CD4-positive, alpha-beta T cell treated with Interleukin-17A for 1 hour (primary cell): ENCODE results near the gene PREX1.

Experiments used
- DNase-seq: peaks from one replicate; pipeline ENCODE4 v3.0.0-alpha.2; 2020

The PREX1 gene

DNA sequence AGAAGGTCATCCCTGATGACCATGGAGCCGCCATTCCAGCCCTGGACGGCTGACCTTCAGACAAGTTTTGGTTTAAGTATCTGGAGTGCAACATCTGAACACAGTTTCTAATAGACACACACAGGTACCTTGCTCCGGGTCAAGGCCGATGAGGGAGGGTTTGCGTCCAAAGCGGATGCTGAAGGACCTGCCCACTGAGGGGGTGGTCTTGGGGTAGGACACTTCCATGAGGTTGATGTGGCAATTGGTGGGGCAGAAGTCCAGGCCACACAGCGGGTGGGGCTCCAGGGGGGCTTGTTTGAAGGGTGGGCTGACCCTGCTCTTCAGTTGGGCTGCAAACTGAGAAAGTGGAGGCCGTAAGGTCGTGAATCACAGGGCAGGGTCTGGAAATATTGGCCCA, 177.9 kb downstream of the PREX1 start:
- DNase-seq: no peak

DNA sequence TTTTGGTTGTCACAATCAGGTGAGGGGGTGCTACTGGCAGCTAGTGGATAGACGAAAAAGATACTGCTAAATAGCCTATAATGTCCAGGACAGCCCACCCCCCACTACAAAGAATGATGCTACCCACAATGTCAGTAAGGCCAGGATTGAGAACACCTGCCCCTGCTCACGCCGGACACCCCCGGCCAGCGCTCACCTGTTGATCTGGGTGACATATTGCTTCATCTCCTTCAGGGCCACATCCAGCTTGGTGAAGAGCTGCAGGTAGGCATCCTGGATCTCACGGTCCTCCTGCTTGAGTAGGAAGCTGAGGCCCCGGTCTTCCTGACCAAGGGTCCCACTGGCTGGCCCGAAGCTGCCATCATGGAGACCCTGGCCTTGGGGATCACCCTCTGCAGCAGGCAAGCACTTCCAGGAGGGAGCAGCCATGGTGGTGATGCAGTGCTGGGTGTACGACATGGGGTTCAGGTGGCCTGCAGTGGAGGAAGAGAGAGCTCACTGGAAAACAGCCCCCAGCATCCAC, 178.6 kb downstream of the PREX1 start:
- no peak for DNase-seq

DNA sequence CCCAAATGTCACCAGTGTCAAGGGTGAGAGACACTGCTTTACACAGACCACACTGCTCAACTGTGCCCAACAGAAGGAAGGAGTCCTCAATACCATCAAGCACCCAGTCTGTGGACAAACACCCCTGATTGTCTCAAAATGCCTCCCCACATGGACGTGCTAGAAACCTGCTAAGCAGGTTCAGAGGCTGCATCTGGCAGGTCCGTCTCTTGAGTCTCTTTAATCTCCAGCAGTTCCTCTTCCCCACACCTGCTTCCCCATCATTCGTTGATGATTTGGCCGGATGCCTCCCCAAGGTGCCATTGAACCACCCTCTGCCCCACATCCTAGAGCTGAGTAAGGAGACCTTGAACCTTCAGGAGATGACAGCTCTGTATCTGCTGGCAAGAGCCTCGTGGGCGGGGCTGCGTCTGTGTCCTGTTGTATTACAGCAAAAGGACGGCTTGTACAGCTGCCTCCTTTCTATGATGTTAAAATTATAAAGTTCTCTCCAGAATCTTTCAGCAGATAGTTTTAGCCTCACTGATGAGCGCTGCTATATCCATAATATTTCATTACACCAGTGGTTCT, 179.2 kb downstream of the PREX1 start:
- DNase-seq: no peak

DNA sequence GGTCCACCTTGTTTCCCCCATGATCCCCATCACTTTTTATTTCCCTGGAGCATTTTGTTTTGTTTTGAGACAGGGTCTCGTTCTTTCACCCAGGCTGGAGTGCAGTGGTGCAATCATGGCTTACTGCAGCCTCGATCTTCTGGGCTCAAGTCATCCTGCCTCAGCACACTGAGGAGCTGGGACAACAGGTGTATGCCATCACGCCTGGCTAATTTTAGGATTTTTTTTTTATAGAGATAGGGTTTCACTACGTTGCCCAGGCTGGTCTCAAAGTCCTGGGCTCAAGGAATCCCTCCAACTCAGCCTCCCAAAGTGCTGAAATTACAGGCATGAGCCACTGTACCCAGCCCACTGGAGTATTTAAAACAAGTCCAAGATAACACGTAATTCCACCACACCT, 179.9 kb downstream of the PREX1 start:
- no peak for DNase-seq

DNA sequence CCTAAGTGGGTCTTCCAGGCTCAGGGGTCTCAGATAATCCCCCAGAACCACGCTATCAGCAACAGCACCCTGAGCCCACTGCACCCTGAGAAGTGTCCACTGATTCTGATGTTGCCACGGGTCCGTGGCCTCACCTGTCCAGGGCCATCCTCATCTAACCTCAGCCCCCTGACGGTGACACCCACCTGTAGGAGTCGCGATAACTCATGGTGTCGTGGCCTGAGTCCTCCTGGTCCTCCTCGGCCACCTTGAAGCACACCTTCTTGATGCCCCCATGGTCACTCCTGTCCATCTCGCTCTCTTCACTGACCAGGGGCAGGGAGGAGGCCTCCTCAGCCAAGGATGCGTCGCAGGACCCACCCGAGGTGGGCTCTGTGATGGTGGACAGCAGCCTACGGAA, 182.1 kb downstream of the PREX1 start:
- DNase-seq: no peak

DNA sequence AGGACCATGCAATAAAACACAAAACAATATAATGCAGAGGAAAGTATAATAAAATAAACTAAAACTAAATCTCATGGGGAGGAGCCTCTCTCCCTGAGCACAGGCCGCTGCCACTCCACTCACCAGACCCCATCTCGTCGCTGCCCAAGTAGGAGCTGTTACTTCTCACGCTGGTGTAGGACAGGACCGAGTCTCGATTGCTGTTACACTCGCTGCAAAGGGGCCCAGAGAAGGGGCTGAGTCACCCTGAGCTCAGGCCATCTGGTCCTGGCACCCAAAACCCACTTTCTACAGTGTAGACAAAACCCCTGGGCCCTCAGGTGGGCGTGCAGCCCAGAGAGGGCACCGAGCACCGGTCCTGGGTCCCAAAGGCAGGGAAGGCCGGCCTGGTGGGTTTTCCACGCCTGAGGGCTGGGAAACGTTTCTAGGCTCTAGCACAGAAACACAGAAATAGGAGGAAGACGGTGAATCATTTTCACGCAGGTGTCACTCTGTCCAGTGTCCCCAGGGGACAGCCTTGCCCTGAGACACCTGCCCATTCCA, 183.4 kb downstream of the PREX1 start:
- no peak for DNase-seq

DNA sequence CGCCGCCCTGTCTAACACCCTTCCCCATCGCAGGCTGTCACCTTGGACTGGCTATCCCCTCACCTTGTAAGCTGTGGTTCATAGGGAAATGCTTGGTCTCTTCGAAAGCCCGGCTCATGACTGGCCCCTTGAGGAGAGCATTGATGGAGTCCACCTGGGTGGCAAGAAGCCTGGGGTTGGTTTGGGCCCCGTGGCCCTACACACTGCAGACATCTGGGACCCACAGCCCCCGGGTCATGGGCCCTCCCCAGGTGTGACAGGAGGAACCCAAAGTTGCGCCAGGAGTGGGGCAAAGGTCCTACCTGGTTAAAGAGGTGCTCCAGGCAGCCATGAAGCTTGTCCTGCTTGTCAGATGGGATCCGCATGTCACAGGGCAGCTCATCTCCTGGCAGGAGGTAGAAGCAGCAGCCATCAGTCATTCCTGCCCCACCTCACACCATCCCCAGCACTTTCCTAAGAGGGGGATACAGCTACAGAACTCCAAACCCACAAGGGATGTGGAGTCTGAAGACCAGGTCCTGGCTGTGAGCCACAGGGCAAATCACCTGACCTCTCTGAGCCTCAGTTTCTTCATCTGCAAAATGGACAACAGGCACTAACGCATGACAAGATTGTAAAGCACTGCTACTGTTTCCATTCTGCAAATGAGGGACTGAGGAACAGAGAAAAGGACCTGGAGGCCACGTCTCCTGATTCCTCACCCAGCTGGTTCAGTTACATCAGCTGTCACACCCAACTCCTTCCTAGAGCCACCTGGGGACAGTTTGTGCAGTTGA, 185.5 kb downstream of the PREX1 start:
- no peak for DNase-seq

DNA sequence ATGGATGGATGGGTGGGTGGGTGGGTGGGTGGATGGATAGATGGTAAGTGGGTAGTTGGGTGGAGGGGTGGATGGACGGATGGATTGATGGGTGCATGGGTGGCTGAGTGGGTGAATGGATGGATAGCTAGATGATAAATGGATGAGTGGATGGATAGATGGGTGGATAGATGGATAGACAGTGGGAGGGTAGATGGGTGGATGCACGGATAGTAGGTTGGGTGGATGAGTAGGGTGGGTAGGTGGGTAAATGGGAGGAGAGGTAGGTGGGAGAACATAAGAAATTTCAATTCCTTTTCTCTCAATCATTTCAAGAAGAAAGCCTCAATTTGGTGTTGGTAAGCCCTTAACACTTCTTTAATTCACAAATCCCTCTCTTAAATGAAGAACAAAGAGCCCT, 186.9 kb downstream of the PREX1 start:
- DNase-seq: no peak

DNA sequence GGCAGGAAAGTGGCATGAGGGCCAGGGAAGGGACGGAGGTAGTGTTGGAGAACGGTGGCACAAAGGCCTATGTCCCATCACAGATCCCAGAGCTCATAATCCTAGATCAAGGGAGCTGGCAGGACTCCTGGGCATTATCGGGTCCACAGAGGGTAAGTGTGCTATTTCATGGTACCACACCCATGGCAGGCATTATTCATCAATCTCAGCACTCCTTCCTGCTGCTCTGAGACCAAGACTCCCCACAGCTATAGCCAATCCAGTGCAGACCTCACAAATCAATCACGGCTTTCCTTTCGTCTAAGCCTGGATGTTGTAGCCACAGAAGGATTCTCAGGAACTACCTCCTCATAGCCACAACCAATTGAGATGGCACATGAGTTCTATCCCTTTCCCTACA, 187.9 kb downstream of the PREX1 start:
- DNase-seq: no peak

DNA sequence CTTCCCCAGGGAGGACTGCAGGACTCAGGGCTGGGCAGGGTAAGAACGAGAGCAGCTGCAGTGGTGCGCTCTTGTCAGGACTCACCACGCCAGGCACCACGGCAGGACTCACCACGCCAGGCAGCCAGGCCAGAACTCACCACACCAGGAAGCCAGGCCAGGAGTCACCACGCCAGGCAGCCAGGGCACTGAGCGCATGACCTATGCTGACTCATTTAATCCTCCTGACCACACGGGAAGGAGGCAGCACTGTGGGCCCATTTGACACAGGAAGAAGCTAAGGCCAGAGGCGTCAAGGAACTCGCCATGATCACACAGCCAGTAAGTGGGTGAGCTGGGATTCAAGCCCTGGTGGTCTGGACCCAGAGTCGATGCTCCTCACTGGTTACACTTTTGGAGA, 189.3 kb downstream of the PREX1 start:
- DNase-seq: no peak

DNA sequence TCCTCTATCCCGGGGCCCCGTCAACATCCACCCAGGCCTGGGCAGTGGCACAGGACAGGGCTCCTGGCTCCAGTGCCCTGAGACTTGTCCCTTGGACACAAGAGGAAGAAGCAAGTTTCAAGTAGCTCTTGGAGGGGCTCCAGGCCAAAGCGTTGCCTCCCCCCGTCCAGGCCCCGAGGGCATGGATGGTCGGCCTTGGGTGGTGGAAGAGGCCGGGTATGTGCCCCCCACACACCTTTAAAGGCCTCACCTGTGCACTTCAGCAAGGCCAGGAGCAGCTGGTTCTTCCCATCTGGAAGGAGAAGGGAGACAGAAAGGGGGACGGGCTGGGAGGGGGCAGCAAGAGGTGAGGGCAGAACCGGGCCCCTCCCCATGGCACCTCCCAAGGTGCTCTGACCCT, 190.3 kb downstream of the PREX1 start:
- no peak for DNase-seq

DNA sequence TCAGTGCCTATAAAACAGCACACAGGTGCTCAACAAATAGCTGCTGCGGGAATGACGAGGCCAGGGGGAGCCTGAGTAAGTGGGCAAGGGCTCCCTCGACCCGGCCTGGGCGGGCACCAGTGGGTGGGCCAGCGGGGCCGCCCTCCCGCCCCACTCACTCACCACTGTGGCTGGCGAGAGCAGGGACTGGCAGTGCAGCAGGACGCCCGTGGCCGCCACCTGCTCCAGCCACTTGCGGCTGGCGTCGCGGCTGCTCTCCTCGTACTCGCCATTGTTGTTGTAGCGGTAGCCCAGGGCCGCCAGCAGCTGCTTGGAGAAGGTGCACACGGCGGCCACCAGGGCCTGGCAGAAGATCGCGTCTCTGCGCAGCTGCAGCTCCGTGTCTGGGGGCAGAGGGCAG, 191.5 kb downstream of the PREX1 start:
- no peak for DNase-seq

DNA sequence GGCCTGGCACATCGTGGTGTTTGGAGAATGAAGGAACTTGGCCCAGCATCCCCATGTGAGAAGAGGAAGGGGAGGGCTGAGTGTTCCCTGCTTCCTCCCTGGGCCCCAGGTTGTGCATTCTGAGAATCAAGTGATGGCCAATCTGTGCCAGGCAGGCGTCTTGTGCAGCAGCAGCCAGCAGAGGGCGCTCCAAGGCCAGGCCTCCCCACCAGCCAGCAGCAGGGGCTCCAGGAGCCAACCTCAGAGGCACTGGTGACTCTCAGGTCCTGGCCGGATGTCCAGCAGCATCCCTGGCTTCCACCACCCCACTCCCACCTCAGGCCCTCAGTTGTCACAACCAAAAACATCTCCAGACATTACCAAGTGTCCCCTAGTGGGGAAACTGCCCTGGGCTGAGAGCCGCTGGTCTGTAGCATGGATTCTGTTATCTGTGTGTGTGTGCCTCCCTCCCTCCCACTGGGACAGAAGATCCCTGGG, 192.0 kb downstream of the PREX1 start:
- peak; percentile 67 for DNase-seq

DNA sequence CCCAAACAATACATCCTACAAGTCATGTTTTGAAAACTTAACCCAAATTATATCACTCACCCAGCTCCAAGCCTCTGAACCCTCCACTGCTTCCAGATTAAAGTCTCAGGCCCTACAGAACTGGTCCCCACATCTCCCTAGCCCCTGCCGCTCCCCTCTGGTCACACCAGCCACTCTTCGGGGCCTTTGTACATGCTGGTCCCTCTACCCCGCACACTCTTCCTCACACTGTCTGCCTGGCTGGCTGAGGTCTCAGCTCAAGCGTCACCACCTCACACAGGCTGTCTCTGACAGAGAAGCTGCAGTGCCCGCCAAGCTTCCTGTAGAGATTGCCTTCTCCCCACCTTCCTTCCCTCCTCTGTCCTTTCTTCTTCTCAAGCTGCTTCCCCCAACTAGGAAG, 192.4 kb downstream of the PREX1 start:
- DNase-seq: no peak

DNA sequence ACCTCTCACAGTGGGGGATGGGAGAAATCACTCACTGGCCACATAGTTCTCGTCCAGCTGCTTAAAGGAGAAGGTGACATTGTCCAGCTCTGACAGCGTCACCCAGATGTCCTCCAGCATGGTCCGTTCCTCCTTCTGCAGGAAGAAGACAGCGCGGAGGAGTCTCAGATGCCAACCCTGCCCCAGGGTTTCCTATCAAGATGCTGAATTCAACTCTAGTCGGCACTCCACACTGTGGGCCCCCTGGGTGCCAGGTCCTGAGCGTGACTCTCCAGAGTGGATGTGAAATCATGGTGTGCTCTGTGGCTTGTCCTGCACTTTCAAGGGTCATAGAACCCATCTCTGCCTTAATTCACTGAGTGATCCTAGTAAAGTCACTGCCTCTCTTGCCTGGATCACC, 193.2 kb downstream of the PREX1 start:
- DNase-seq: no peak

DNA sequence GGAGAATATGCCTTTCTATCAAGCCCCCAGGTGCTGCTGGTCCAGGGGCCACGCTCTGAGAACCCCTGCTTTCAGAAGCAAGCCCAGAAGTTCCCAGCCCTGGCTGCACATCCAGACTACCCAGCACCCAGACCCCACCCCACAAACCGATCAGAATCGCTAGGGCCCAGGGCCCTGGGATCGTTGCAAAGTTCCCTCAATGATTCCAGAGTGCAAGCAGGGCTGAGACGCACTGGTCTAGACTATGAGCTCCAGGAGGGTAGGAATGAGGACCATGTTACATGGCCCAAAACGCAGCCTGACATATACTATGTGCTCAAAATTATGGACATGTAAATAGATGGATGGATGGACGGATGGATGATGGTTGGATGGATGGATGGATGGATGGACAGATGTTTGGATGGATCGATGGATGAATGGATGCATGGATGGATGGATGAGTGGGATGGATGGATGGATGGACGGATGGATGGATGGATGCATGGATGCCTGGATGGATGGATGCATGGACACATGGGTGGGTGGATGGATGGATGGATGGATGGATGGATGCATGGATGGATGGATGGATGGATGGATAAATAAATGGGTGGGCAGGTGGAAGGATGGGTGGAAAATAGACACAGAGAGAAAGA, 194.1 kb downstream of the PREX1 start:
- no peak for DNase-seq

DNA sequence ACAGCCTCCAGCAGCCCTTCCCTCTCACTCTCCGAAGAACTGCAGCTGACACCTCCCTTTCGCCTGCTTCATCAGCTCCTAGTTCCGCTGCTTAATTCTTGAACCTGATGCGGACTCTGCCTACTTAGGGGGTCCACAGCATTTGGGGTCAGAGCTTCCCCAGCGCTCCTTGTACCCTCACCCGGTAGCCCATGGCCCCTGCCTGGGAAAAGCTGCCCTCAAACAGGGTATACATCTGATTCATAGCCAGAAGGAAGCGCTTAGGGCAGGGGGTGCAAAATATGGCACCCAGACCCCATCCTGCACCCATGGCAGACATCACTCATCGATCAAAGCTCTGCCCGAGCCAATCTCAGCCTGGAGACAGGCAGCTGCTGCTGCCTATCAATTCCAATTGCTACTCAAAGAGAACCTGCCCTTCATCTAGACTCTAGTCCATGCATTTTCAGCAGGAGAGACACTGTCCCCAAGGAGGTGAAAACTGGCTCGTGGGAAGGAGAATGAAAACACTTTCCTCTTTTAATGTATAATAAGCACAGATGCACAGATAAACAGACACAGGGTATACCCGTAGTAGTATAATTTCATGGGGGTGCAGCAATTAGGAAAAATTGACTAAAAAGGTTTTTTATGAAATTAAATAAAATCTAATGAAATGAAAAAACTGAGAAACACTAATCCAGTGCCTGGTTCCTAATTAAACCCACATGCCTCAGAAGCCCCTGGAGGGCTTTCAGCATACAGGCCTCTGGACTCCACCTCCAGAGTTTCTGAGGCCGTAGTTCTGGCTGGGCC, 194.8 kb downstream of the PREX1 start:
- no peak for DNase-seq

DNA sequence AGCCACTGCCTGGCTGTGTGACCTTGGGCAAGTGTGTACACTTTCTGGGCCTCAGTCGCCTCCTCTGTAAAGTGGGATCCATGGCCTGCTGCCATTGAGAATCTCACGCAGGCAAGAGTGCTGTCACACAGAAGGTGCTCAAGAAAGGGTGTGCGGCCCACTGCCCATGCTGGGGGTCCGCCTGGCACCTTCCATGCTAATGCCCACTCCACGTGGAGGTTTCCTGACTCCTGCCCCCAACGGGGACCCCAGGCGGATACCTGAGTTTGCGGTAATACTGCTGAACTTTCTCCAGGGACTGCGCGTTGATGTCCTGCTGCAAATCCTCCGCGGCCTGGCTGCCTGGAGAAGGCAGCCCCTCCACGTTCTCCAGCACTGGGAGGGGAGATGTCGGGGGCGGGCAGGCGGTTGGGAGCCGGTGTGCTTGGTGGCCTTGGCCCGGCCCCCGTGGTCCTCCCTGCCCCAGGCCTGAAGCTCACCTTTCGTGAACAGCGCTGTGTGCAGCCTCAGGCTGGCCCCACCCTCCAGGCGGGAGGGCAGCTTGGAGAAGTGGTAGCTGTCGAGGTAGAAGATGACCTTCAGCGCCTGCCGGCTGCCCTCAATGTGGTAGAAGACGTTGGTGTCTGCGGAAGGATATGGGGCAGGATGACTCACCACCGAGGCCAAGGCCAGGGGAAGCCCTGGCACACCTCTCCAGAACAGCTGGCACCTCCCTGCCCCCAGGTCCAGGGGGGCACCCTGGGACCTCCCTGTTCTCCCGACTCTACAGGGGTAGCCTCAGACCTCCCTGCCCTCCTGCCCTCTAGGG, 195.6 kb downstream of the PREX1 start:
- no peak for DNase-seq

DNA sequence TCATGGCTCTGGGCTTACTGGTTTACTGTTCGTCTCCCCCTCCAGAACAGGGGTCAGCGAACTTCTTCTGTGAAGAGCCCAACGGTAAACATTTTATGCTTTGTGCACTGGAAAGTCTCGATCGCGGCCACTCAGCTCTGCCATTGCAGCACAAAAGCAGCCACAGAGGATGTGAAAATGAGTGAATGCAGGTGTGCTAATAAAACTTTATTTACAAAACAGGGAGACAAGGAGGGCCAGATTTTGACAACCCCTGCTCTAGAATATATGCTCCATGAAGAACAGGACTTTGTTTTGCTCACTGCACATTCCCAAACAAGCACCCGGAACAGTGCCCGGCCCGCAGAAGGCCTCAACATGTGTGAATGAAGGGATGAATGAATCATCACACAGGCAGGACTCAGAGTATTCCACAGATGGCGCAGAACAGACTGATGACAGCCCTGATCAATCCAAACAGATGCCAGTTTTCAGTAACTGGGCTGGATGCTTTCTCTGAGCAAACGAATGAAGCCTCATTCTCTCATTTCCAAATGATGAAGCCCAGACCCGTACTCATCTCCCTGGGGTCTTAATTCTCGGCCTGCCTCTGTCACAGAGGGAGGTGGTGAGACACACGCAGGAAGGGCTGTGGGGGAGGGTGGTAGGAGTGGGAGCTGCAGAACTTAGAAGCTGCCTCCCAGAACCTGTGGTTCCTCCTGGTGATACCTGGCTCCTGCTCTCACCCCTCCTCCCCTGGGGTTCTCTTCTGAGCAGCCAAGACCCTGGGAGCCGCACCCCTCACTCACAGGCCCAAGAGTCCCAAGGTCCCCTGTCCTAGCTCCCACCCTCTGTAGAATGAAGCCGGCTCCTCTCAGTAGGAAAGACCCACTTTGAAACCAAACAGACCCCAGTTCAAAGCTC, 196.4 kb downstream of the PREX1 start:
- DNase-seq: no peak

DNA sequence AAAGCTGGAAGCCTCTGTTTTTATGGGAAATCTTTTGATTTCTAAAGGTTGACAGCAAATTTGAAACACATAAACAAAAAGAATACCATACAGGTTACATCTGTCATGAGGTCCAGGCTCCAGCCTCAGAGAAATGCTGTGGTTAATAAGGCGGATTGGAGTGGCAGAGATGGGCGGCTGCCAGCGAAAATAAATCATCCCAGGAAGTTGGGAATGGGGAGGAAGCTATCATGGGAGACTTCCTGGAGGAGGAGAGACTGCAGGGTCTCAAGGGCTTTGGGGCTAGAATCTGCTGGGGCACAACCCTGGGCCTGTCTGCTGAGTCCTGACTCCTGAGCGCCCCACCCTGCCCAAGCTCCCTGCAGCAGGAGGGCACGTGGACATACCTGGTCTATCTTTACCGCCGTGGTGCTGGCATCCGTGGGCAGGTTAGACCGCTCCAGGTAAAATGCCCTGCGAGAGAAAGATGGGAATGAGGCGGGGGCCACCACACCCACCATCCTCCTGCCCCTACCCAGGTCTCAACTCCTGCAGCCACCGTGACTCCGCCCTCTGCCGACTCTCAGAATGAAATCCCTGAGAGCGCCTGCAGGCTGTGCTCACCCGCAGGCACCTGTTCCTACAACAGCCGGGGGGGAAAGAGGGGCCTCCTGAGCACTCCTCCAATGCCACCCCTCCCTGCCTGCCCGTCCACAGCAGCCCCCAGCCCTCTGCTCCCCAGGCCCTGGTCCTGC, 197.3 kb downstream of the PREX1 start:
- DNase-seq: no peak
